Neuronal stem cell (in vitro differentiated cells): ENCODE measurements around the gene CPNE1. TPM values are rescaled to one million over a fixed set of nuclear protein-coding genes. Genes with fewer than 3 reads are reported as not detected.
"Not testable (repeated sequence)": the region's sequence is repeated elsewhere in the genome, so short reads cannot be mapped to it uniquely, and the experiment has no call there.

ENCODE experiments used
- DNase-seq: peaks from one replicate; pipeline ENCODE4 v3.0.0-alpha.2; 2013; ENCODE audit warnings: low spot score
- H2AFZ ChIP-seq: one replicate; pipeline ENCODE4 v1.6.1; 2013; ENCODE audit warnings: mild to moderate bottlenecking, low read length, inconsistent platforms
- H2AK5ac ChIP-seq: 2 replicates; pipeline ENCODE4 v1.6.1; 2013; ENCODE audit warnings: low read depth, mild to moderate bottlenecking, inconsistent platforms, low read length, moderate library complexity, mixed read lengths
- H2BK120ac ChIP-seq: 2 replicates; pipeline ENCODE4 v1.6.1; 2013; ENCODE audit warnings: low read depth, mild to moderate bottlenecking, inconsistent platforms, low read length, moderate library complexity, mixed read lengths
- H2BK12ac ChIP-seq: one replicate; pipeline ENCODE4 v1.6.1; 2013; ENCODE audit warnings: low read length, inconsistent platforms
- H2BK15ac ChIP-seq: 2 replicates; pipeline ENCODE4 v1.6.1; 2013; ENCODE audit warnings: mild to moderate bottlenecking, low read length, inconsistent platforms, mixed read lengths
- H2BK5ac ChIP-seq: one replicate; pipeline ENCODE4 v1.6.1; 2013; ENCODE audit warnings: inconsistent platforms, mild to moderate bottlenecking, low read length, moderate library complexity
- H3K14ac ChIP-seq: one replicate; pipeline ENCODE4 v1.6.1; 2013; ENCODE audit warnings: low read length, inconsistent platforms
- H3K18ac ChIP-seq: 2 replicates; pipeline ENCODE4 v1.6.1; 2013; ENCODE audit warnings: low read length, inconsistent platforms
- H3K23ac ChIP-seq: 2 replicates; pipeline ENCODE4 v1.6.1; 2013; ENCODE audit warnings: low read depth, mild to moderate bottlenecking, mixed read lengths, low read length, inconsistent platforms; ENCODE audit not compliant: poor library complexity
- H3K27ac ChIP-seq: replicated peaks from 3 replicates; pipeline ENCODE4 v1.5.1; 2013; ENCODE audit warnings: low read length, inconsistent platforms
- H3K27me3 ChIP-seq, 3 experiments: 2 replicates each; pipeline ENCODE4 v1.6.1; 2013; ENCODE audit warnings: low read length in 3 of 3, mild to moderate bottlenecking in 2 of 3, inconsistent platforms in 1 of 3, low read depth in 1 of 3, mixed read lengths in 1 of 3, moderate library complexity in 1 of 3; ENCODE audit not compliant: control insufficient read depth in 3 of 3, insufficient read depth in 3 of 3
- H3K36me3 ChIP-seq, 2 donors: replicated peaks in 1 of 2; 2 replicates each; pipeline ENCODE4 v1.6.1; 2013; ENCODE audit warnings: low read length in 2 of 2; ENCODE audit not compliant: control insufficient read depth in 2 of 2, insufficient read depth in 2 of 2
- H3K4ac ChIP-seq: 2 replicates; pipeline ENCODE4 v1.6.1; 2013; ENCODE audit warnings: inconsistent platforms, mild to moderate bottlenecking, low read length, moderate library complexity
- H3K4me1 ChIP-seq, 2 donors: 1 replicate in 1 of 2; 2 replicates in 1 of 2; pipeline ENCODE4 v1.6.1; 2013; ENCODE audit warnings: low read length in 2 of 2, low read depth in 1 of 2; ENCODE audit not compliant: control insufficient read depth in 2 of 2, insufficient read depth in 1 of 2
- H3K4me2 ChIP-seq: one replicate; pipeline ENCODE4 v1.6.1; 2013; ENCODE audit warnings: mild to moderate bottlenecking, low read length, inconsistent platforms; ENCODE audit not compliant: insufficient read depth, poor library complexity, severe bottlenecking
- H3K4me3 ChIP-seq, 2 donors: 2 replicates each; pipeline ENCODE4 v1.5.1; 2013; ENCODE audit warnings: low read length in 2 of 2, mild to moderate bottlenecking in 2 of 2, inconsistent platforms in 1 of 2, moderate library complexity in 1 of 2
- H3K79me1 ChIP-seq: one replicate; pipeline ENCODE4 v1.6.1; 2013; ENCODE audit warnings: low read depth, mild to moderate bottlenecking, inconsistent platforms, low read length, moderate library complexity
- H3K9ac ChIP-seq: one replicate; pipeline ENCODE4 v1.6.1; 2013; ENCODE audit warnings: mild to moderate bottlenecking, low read depth, low read length, inconsistent platforms; ENCODE audit not compliant: poor library complexity
- H3K9me3 ChIP-seq, 2 donors: replicated peaks in 1 of 2; 2 replicates each; pipeline versions ENCODE3 to v1.6.1; 2013; ENCODE audit warnings: low read length in 2 of 2, mild to moderate bottlenecking in 2 of 2, inconsistent platforms in 1 of 2, low read depth in 1 of 2, mixed read lengths in 1 of 2, moderate library complexity in 1 of 2; ENCODE audit not compliant: control insufficient read depth in 2 of 2, insufficient read depth in 1 of 2
- H4K8ac ChIP-seq: one replicate; pipeline ENCODE4 v1.6.1; 2013; ENCODE audit warnings: low read depth, mild to moderate bottlenecking, inconsistent platforms, low read length, moderate library complexity
- H4K91ac ChIP-seq: one replicate; pipeline ENCODE4 v1.6.1; 2013; ENCODE audit warnings: low read length, low read depth, mild to moderate bottlenecking, inconsistent platforms; ENCODE audit not compliant: poor library complexity
- WGBS, 2 donors: extraction: QIAGEN DNeasy Blood & Tissue Kit; methylation state at CpG; one replicate each; pipeline ENCODE4 v1.1.7; 2013; ENCODE audit warnings: missing lambda C conversion rate in 2 of 2, mixed read lengths in 1 of 2; ENCODE audit not compliant: insufficient read length in 2 of 2, insufficient replicate concordance in 1 of 2; ENCODE audit errors: extremely low coverage in 2 of 2; 5-methylcytosine and 5-hydroxymethylcytosine counted together
- polyA plus RNA-seq, 2 experiments: library from polyadenylated mRNA; stranded (reverse); fragments of 200-250 nt; gene quantifications; one replicate each; pipeline ENCODE4 v1.2.3, GENCODE V29; 2013

Gene CPNE1
- polyA plus RNA-seq (2013, experiment 1 of 2): 191 TPM
- 176 TPM for polyA plus RNA-seq (2013, experiment 2 of 2)

DNA sequence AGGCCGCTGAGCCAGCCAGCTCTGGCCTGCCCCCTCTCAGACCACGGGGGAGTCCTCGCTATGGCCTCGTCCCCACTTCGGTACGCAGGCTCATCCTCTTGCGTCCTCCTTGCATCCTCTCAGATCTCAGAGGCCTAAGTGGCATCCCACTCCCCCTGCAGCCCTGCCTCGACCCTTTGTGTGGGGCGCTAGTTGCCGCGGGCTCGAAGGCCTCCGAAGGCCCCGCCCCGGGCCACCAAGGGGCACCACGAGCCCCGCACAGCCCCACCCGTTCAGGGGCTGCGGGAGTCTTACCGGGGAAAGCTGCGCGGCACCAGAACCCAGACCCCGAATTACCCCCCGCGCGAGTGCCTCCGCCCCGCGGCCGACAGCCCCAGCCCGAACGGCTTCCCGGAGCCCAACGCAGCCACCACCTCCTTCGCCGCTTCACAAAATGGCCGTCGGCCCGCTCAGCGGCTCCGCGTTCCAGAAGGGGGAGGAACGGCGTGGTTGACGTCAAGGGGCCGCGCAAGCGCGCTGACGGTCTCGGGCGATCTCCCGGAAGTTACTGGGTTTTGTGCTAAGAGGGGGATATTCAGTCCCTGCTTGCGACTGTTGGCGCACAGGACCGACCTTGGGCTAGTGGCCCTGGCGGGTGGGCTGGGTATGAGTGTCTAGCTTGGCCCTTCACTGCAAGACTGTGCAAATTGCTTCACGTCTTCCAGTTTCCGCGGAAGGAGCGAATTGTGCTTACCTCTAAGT, at the start of gene CPNE1, which contains the start of gene RBM12:
Gene CPNE1 (minus strand): TSS at position 435 of the 741 bp plus-strand sequence. CDS start 31,977 bp downstream, outside the sequence.
Gene RBM12 (minus strand): TSS at position 435 of the 741 bp plus-strand sequence. CDS start 9,578 bp downstream, outside the sequence.
- peak within 1 kb of the TSS; percentile 99 for H3K9ac ChIP-seq

GRCh38 chr20:35714127-35714526, 49.4 kb upstream of the CPNE1 start:
- no peak overlapping the region for H3K18ac ChIP-seq
- DNase-seq: no peak
- H3K4me3 ChIP-seq: no peak overlapping the region
- no peak overlapping the region for H2BK5ac ChIP-seq
- H3K4ac ChIP-seq: no peak overlapping the region
- H3K4me1 ChIP-seq: peaks cover 0 to 12% of the 10 kb centered on the region in 2 donors
- no peaks in the 10 kb centered on the region for H3K9me3 ChIP-seq
- no peak overlapping the region for H4K91ac ChIP-seq
- no peak overlapping the region for H4K8ac ChIP-seq
- H2BK120ac ChIP-seq: no peak overlapping the region
- H3K36me3 ChIP-seq: peaks cover 42 to 100% of the 10 kb centered on the region in 2 donors
- WGBS, 2 donors: no CpG with 5 or more reads among the region's 4 CpGs
- H2BK12ac ChIP-seq: no peak overlapping the region
- no peak overlapping the region for H2BK15ac ChIP-seq
- no peak overlapping the region for H3K9ac ChIP-seq
- H3K14ac ChIP-seq: no peak overlapping the region
- H3K4me2 ChIP-seq: no peak overlapping the region
- no peak overlapping the region for H2AK5ac ChIP-seq
- H2AFZ ChIP-seq: no peak overlapping the region
- H3K23ac ChIP-seq: no peak overlapping the region
- peaks cover 4% of the 10 kb centered on the region for H3K79me1 ChIP-seq
- no peak overlapping the region for H3K27ac ChIP-seq
- no peaks in the 10 kb centered on the region for H3K27me3 ChIP-seq

More for the DNA sequence above, at the start of gene CPNE1, which contains the start of gene RBM12:
- peak within 1 kb of the TSS; percentile 66 for H3K4me2 ChIP-seq
- peak within 1 kb of the TSS; percentile 97 for H3K23ac ChIP-seq
- peak within 1 kb of the TSS; percentile 96 for H2BK5ac ChIP-seq
- no peaks in the 10 kb centered on the region for H3K79me1 ChIP-seq
- peak within 1 kb of the TSS; percentile 42 for H2AK5ac ChIP-seq
- DNase-seq: peak; percentile 91
- peak within 1 kb of the TSS; percentile 98 for H3K4ac ChIP-seq
- peak within 1 kb of the TSS; percentile 10 for H3K14ac ChIP-seq
- peaks cover 3 to 7% of the 10 kb centered on the region in 2 donors for H3K4me1 ChIP-seq
- peak within 1 kb of the TSS; percentile 82 for H2AFZ ChIP-seq
- no CpG with 5 or more reads among the region's 61 CpGs for WGBS, 2 donors
- peak within 1 kb of the TSS; percentile 91 to 93 for H3K4me3 ChIP-seq
- no peak within 1 kb of the TSS for H2BK15ac ChIP-seq
- no peak within 1 kb of the TSS for H2BK120ac ChIP-seq
- H4K91ac ChIP-seq: peak within 1 kb of the TSS; percentile 67
- peak within 1 kb of the TSS; percentile 92 for H3K27ac ChIP-seq
- peak within 1 kb of the TSS; percentile 83 for H4K8ac ChIP-seq
- H3K27me3 ChIP-seq: no peaks in the 10 kb centered on the region
- H3K36me3 ChIP-seq: peaks cover 0 to 21% of the 10 kb centered on the region in 2 donors
- peak within 1 kb of the TSS; percentile 98 for H3K18ac ChIP-seq
- no peak within 1 kb of the TSS for H2BK12ac ChIP-seq
- peaks cover 0 to 5% of the 10 kb centered on the region in 2 donors for H3K9me3 ChIP-seq

- not testable (repeated sequence) for H3K27me3 ChIP-seq, H3K4me2 ChIP-seq, H3K9ac ChIP-seq, H3K79me1 ChIP-seq, H2BK15ac ChIP-seq, H3K23ac ChIP-seq, H3K14ac ChIP-seq, H3K4ac ChIP-seq, H3K4me3 ChIP-seq, DNase-seq, H2BK120ac ChIP-seq, H2BK5ac ChIP-seq, H3K9me3 ChIP-seq, H2AK5ac ChIP-seq, H3K27ac ChIP-seq, H2BK12ac ChIP-seq, H4K8ac ChIP-seq, H2AFZ ChIP-seq, H3K18ac ChIP-seq, H4K91ac ChIP-seq
- WGBS, 2 donors: no CpG with 5 or more reads among the region's 9 CpGs
- H3K36me3 ChIP-seq: peaks cover 35 to 100% of the 10 kb centered on the region in 2 donors
- H3K4me1 ChIP-seq: peaks cover 0 to 12% of the 10 kb centered on the region in 2 donors
These were observed 48.4 kb upstream of the CPNE1 start for GRCh38 chr20:35713120-35713519.

DNA sequence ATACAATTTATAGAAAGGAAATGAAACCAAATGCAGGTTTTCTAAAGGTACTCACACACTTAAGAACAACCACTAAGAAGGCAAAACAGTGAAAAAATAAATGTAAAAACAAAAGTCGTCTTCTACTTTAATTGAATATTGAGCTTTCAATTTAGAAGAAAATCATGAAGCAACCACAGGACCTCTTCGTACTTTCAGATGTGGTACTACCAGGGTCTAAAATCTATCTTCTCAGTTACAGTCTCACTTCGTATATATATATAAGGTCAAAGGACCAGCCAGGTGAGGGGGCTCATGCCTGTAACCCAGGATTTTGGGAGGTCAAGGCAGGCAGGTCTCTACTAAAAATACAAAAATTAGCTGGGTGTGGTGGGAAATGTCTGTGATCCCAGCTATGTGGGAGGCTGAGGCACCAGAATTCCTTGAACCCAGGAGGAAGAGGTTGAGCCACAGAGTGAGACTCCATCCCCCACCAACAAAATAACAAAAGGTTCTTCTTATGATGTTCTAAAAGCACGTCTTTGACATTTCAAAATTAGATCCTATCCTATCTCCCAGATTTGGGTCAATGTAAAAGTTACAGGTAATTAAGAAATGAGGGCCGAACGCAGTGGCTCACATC, 47.0 kb upstream of the CPNE1 start:
- no peak overlapping the region for H3K9ac ChIP-seq
- no peaks in the 10 kb centered on the region for H3K79me1 ChIP-seq
- H4K8ac ChIP-seq: no peak overlapping the region
- no peak overlapping the region for H2BK5ac ChIP-seq
- H3K14ac ChIP-seq: no peak overlapping the region
- H3K27ac ChIP-seq: no peak overlapping the region
- peaks cover 0 to 12% of the 10 kb centered on the region in 2 donors for H3K4me1 ChIP-seq
- H4K91ac ChIP-seq: no peak overlapping the region
- WGBS, 2 donors: no CpG with 5 or more reads among the region's 6 CpGs
- H3K27me3 ChIP-seq: no peaks in the 10 kb centered on the region
- H3K9me3 ChIP-seq: no peaks in the 10 kb centered on the region
- no peak overlapping the region for H3K23ac ChIP-seq
- H2AFZ ChIP-seq: no peak overlapping the region
- no peak overlapping the region for H3K4ac ChIP-seq
- no peak overlapping the region for H3K4me3 ChIP-seq
- no peak overlapping the region for H2AK5ac ChIP-seq
- no peak overlapping the region for H3K18ac ChIP-seq
- DNase-seq: no peak
- H3K4me2 ChIP-seq: no peak overlapping the region
- H2BK12ac ChIP-seq: no peak overlapping the region
- H3K36me3 ChIP-seq: peaks cover 31 to 100% of the 10 kb centered on the region in 2 donors
- H2BK120ac ChIP-seq: no peak overlapping the region
- no peak overlapping the region for H2BK15ac ChIP-seq
